Common myeloid progenitor, CD34-positive (primary cell): Measurements from ENCODE around the gene SNTN. TPM values are rescaled to one million over a fixed set of nuclear protein-coding genes. Genes with fewer than 3 reads are reported as not detected.

Experiments
- CTCF ChIA-PET: fragments of 350-600 bp; sonication (Branson Sonifier 250); formaldehyde crosslinking; loops from one replicate; lab custom pipeline; 2021; ENCODE audit warnings: antibody characterized with exemption; lab: Charles Lee
- POLR2A ChIA-PET: fragments of 350-600 bp; sonication (Branson Sonifier 250); formaldehyde crosslinking; loops from one replicate; lab custom pipeline; 2021; ENCODE audit warnings: antibody characterized with exemption; lab: Charles Lee
- DNase-seq, 3 donors: peaks; one replicate each; pipeline versions ENCODE4 v3.0.0 to v3.0.0-alpha.2; 2013
- H3K27ac ChIP-seq, 2 experiments: 1 replicate in 1 of 2; 2 replicates in 1 of 2; pipeline ENCODE4 v1.7.0; 2013; ENCODE audit warnings: inconsistent platforms in 2 of 2, low read length in 2 of 2, mild to moderate bottlenecking in 2 of 2, low read depth in 1 of 2, moderate library complexity in 1 of 2; ENCODE audit not compliant: severe bottlenecking in 2 of 2, insufficient read depth in 1 of 2, poor library complexity in 1 of 2
- H3K27me3 ChIP-seq, 5 experiments: replicated peaks in 2 of 5; 1 replicate in 3 of 5; 2 replicates in 2 of 5; pipeline versions ENCODE4 v1.6.1 to v1.7.0; 2013; ENCODE audit warnings: low read length in 4 of 5, mild to moderate bottlenecking in 2 of 5, moderate library complexity in 2 of 5, inconsistent platforms in 1 of 5; ENCODE audit not compliant: insufficient read depth in 5 of 5, control insufficient read depth in 4 of 5
- H3K36me3 ChIP-seq, 4 experiments: 1 replicate in 2 of 4; 2 replicates in 2 of 4; pipeline versions ENCODE4 v1.6.1 to v1.7.0; 2013; ENCODE audit warnings: low read length in 3 of 4, control low read depth in 1 of 4, mild to moderate bottlenecking in 1 of 4; ENCODE audit not compliant: control insufficient read depth in 4 of 4, insufficient read depth in 4 of 4
- H3K4me1 ChIP-seq, 4 experiments: 1 replicate in 3 of 4; 2 replicates in 1 of 4; pipeline versions ENCODE4 v1.6.1 to v1.7.1; 2013; ENCODE audit warnings: low read length in 3 of 4, mild to moderate bottlenecking in 3 of 4, control low read depth in 1 of 4, inconsistent platforms in 1 of 4, moderate library complexity in 1 of 4; ENCODE audit not compliant: control insufficient read depth in 4 of 4, insufficient read depth in 4 of 4; ENCODE audit errors: control extremely low read depth in 1 of 4
- H3K4me3 ChIP-seq, 7 experiments: 1 replicate in 4 of 7; 2 replicates in 3 of 7; pipeline versions ENCODE4 v1.5.1 to v1.7.0; 2013; ENCODE audit warnings: mild to moderate bottlenecking in 7 of 7, low read length in 6 of 7, moderate library complexity in 6 of 7, inconsistent platforms in 2 of 7, low read depth in 2 of 7, control low read depth in 1 of 7; ENCODE audit not compliant: insufficient read depth in 4 of 7, control insufficient read depth in 1 of 7; ENCODE audit errors: extremely low read depth in 1 of 7
- H3K9me3 ChIP-seq, 5 experiments: 1 replicate in 4 of 5; 2 replicates in 1 of 5; pipeline versions ENCODE4 v1.6.1 to v1.7.1; 2013; ENCODE audit warnings: low read length in 4 of 5, mild to moderate bottlenecking in 2 of 5, inconsistent platforms in 1 of 5, low read depth in 1 of 5, moderate library complexity in 1 of 5; ENCODE audit not compliant: control insufficient read depth in 4 of 5, insufficient read depth in 2 of 5; ENCODE audit errors: control extremely low read depth in 1 of 5
- WGBS: methylation state at CpG from one replicate; pipeline ENCODE4 v1.1.5; 2013; ENCODE audit not compliant: insufficient coverage; 5-methylcytosine and 5-hydroxymethylcytosine counted together
- polyA plus RNA-seq: library from polyadenylated mRNA; unstranded; fragments of 120-200 nt; gene quantifications from one replicate; pipeline ENCODE4 v1.2.1, GENCODE V29; 2013

The SNTN gene
- not detected for polyA plus RNA-seq

DNA sequence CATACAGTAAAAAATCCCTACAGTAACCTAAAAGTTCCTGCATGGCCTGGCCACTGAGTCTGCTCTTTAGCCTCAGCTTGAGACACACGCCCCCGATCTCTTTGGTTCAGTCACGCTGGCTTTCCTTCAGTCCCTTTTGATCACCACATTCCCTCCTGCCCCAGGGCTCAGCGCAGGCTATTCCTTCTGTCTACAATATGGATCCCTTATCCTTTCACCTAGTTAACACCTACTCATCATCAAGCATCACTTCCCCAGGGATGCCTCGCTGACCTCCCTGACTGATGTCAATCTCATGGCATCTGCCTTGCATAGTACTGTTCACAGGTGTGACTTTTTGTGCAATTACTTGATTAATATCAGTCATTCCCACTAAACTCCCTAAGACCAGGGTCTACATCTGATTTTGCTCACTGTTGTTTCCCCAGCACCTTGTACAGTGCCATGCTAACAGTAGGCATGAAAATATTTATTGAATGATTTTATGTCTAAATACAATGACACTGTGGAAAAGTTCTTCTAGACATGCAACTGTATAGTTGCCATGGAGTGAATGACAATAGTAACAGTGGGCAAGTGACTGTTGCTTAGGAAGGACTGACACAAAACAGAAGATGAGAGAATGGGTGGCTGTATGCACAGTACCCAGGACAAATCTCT, at the start of gene SNTN:
SNTN (plus strand) TSS at position 610 of the 660 bp plus-strand sequence; CDS start at position 623, 13 bp downstream.
- Histone ChIP-seq H3K4me3 (no peak within 1 kb of the TSS), H3K36me3 (no peaks in the 10 kb centered on the region), H3K9me3 (no peaks in the 10 kb centered on the region), H3K4me1 (no peaks in the 10 kb centered on the region), H3K27ac (no peak within 1 kb of the TSS), H3K27me3 (peaks cover 0 to 1% (median 0%) of the 10 kb centered on the region in 5 experiments)
- 90% methylated on average over 5 of the region's 5 CpGs for WGBS
- DNase-seq = no peak
- POLR2A ChIA-PET = no interaction called here
- CTCF ChIA-PET = interaction anchor here (1.2 kb wide), 1 partner anchor 10 kb away, joined by 3 read pairs; no protein-coding TSS in a partner anchor

- CTCF ChIA-PET = no interaction called here
- Histone ChIP-seq H3K9me3 (no peaks in the 10 kb centered on the region), H3K4me3 (no peak overlapping the region), H3K36me3 (no peaks in the 10 kb centered on the region), H3K27me3 (no peaks in the 10 kb centered on the region), H3K4me1 (no peaks in the 10 kb centered on the region), H3K27ac (no peak overlapping the region)
- DNase-seq = no peak
- POLR2A ChIA-PET = no interaction called here
- 83% methylated on average over 1 of the region's 3 CpGs for WGBS
Observed at GRCh38 chr3:63607716-63608115, 44.8 kb upstream of the SNTN start.

GRCh38 chr3:63609408-63609807, 43.1 kb upstream of the SNTN start:
- Histone ChIP-seq H3K36me3 (no peaks in the 10 kb centered on the region), H3K27ac (no peak overlapping the region), H3K9me3 (no peaks in the 10 kb centered on the region), H3K4me1 (no peaks in the 10 kb centered on the region), H3K4me3 (no peak overlapping the region), H3K27me3 (no peaks in the 10 kb centered on the region)
- no peak for DNase-seq
- ChIA-PET POLR2A (no interaction called here), CTCF (interaction anchor here (1.5 kb wide), 1 partner anchor 10 kb away, joined by 7 read pairs; no protein-coding TSS in a partner anchor)
- 99% methylated on average over 7 of the region's 7 CpGs for WGBS

DNA sequence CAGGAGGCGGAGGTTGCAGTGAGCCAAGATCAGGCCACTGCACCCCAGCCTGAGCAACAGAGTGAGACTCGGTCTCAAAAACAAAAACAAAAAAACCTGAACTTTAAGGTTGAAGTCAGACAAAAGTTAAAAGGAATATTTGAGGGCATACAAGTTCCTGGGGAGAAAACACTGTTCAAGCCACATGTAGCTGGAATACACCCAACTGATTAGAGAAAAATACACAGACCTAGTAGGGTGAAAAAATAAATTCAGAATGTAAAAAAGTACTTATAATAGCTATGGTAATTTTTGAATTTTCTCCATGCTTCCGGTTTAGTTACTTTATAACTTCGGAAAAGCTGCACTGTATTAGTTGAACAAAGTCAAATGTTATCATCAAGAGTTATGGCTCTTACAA, 42.6 kb upstream of the SNTN start:
- ChIA-PET POLR2A (no interaction called here), CTCF (interaction anchor here (1.5 kb wide), 1 partner anchor 9 kb away, joined by 7 read pairs; no protein-coding TSS in a partner anchor)
- DNase-seq = no peak
- Histone ChIP-seq H3K36me3 (no peaks in the 10 kb centered on the region), H3K4me1 (no peaks in the 10 kb centered on the region), H3K9me3 (no peaks in the 10 kb centered on the region), H3K27me3 (no peaks in the 10 kb centered on the region), H3K4me3 (no peak overlapping the region), H3K27ac (no peak overlapping the region)
- 100% methylated on average over 4 of the region's 4 CpGs for WGBS

DNA sequence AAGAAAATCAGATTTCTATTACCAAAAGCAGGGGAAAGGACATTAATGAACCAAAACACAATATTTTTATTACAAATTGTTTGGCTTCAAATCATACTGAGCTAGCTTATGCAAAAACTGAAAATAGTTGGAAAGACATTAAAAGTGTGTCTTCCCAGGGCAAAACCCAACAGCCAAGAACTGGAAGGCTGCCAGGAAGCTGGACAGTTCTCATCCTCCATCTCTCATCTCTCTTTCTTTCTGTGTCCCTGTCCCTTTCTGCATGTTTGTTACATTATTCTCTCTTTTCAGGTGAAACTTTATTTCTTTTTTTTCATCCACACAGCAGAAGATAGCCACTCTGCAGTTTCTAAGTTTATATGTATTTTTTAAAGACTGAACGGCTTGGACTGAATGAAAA, 41.1 kb upstream of the SNTN start:
- WGBS = no CpG with 5 or more reads among the region's 1 CpG
- H3K27me3 ChIP-seq = no peaks in the 10 kb centered on the region
- H3K36me3 ChIP-seq = no peaks in the 10 kb centered on the region
- no peak overlapping the region for H3K4me3 ChIP-seq
- H3K9me3 ChIP-seq = no peaks in the 10 kb centered on the region
- no peaks in the 10 kb centered on the region for H3K4me1 ChIP-seq
- no peak for DNase-seq
- POLR2A ChIA-PET = no interaction called here
- CTCF ChIA-PET = no interaction called here
- no peak overlapping the region for H3K27ac ChIP-seq

- Histone ChIP-seq H3K9me3 (no peaks in the 10 kb centered on the region), H3K4me1 (no peaks in the 10 kb centered on the region), H3K4me3 (no peak overlapping the region), H3K36me3 (no peaks in the 10 kb centered on the region), H3K27ac (no peak overlapping the region), H3K27me3 (no peaks in the 10 kb centered on the region)
- WGBS = no CpG with 5 or more reads among the region's 1 CpG
- ChIA-PET POLR2A (no interaction called here), CTCF (no interaction called here)
- no peak for DNase-seq
Observed at GRCh38 chr3:63613561-63613960, 38.9 kb upstream of the SNTN start.

- ChIA-PET CTCF (no interaction called here), POLR2A (no interaction called here)
- Histone ChIP-seq H3K9me3 (peaks cover 0 to 2% (median 0%) of the 10 kb centered on the region in 5 experiments), H3K36me3 (no peaks in the 10 kb centered on the region), H3K4me1 (no peaks in the 10 kb centered on the region), H3K4me3 (no peak overlapping the region), H3K27ac (no peak overlapping the region), H3K27me3 (no peaks in the 10 kb centered on the region)
- no peak for DNase-seq
- WGBS = 94% methylated on average over 2 of the region's 4 CpGs
Observed at GRCh38 chr3:63617391-63617790, 35.1 kb upstream of the SNTN start.
